NCI-H1092 (cell line): ENCODE measurements around the gene GPR146.
A peak's percentile ranks its signal among the peaks of the same experiment; 100 is the strongest.
"Not testable (repeated sequence)": the region's sequence is repeated elsewhere in the genome, so short reads cannot be mapped to it uniquely, and the experiment has no call there.

Experiments
- DNase-seq: peaks from one replicate; lab custom pipeline; 2025; lab: John Stamatoyannopoulos, UW

GPR146 gene

GRCh38 chr7:1058311-1058710 lies 14.0 kb downstream of the GPR146 start:
- DNase-seq: no peak

GRCh38 chr7:1058821-1059199 lies 14.5 kb downstream of the GPR146 start:
- no peak for DNase-seq

- no peak for DNase-seq
These were observed 15.1 kb downstream of the GPR146 start for GRCh38 chr7:1059200-1060091.

- no peak for DNase-seq
These were observed 16.1 kb downstream of the GPR146 start for GRCh38 chr7:1060315-1061072.

- DNase-seq: no peak
These were observed 16.8 kb downstream of the GPR146 start for GRCh38 chr7:1061180-1061579.

GRCh38 chr7:1062296-1063294 lies 18.2 kb downstream of the GPR146 start:
- no peak for DNase-seq

- no peak for DNase-seq
These were observed 19.0 kb downstream of the GPR146 start for GRCh38 chr7:1063361-1063760.

- DNase-seq: no peak
These were observed 20.2 kb downstream of the GPR146 start for GRCh38 chr7:1064581-1064980.

- DNase-seq: no peak
These were observed 20.9 kb downstream of the GPR146 start for GRCh38 chr7:1065263-1065584.

- peak; percentile 31 for DNase-seq
These were observed 21.4 kb downstream of the GPR146 start for GRCh38 chr7:1065585-1066241.

GRCh38 chr7:1066242-1066588 lies 21.9 kb downstream of the GPR146 start:
- DNase-seq: no peak

GRCh38 chr7:1068013-1068412 lies 23.7 kb downstream of the GPR146 start:
- DNase-seq: no peak

- no peak for DNase-seq
These were observed 24.3 kb downstream of the GPR146 start for GRCh38 chr7:1068619-1069018.

GRCh38 chr7:1070544-1071011 lies 26.2 kb downstream of the GPR146 start:
- no peak for DNase-seq

GRCh38 chr7:1071731-1072254 lies 27.4 kb downstream of the GPR146 start:
- no peak for DNase-seq

GRCh38 chr7:1073142-1073977 lies 29.0 kb downstream of the GPR146 start:
- no peak for DNase-seq

- not testable (repeated sequence) for DNase-seq
These were observed 29.7 kb downstream of the GPR146 start for GRCh38 chr7:1074018-1074417.

GRCh38 chr7:1074593-1075431 lies 30.5 kb downstream of the GPR146 start:
- DNase-seq: no peak
